SK-N-SH (cell line): ENCODE measurements around the gene LAPTM4A. TPM values are rescaled to one million over a fixed set of nuclear protein-coding genes. Genes with fewer than 3 reads are reported as not detected.

Source experiments
- CTCF ChIA-PET: fragments of 300-600, 350-600 bp; formaldehyde crosslinking; extraction: SDS; loops from one replicate; lab custom pipeline; 2021; lab: Yijun Ruan, JAX
- POLR2A ChIA-PET: fragments of 350-600 bp; sonication (Branson Sonifier 250); formaldehyde crosslinking; extraction: SDS; loops from one replicate; lab custom pipeline; 2020; ENCODE audit warnings: antibody characterized with exemption, inconsistent platforms; lab: Yijun Ruan, JAX
- DNase-seq: peaks from one replicate; pipeline ENCODE4 v3.0.0; 2012
- H2AFZ ChIP-seq: fragments of 200-600 bp; sonication (generic); 2 replicates; pipeline ENCODE4 v1.8.1; 2016; ENCODE audit warnings: antibody characterized with exemption, mild to moderate bottlenecking, low read depth
- H3F3A ChIP-seq: fragments of 200-600 bp; sonication (generic); replicated peaks from 2 replicates; pipeline ENCODE3; 2016; ENCODE audit warnings: antibody characterized with exemption, mild to moderate bottlenecking; ENCODE audit not compliant: insufficient read depth
- H3K27ac ChIP-seq, 2 experiments: fragments of 200-500 bp in 1 of 2; fragments of 200-600 bp in 1 of 2; sonication (Bioruptor generic) in 1 of 2; sonication (generic), shearing (Covaris generic) in 1 of 2; 2 replicates each; pipeline versions ENCODE4 v1.5.1 to v1.6.1; 2014 to 2016; ENCODE audit warnings: low read depth in 2 of 2, inconsistent platforms in 1 of 2, low read length in 1 of 2, mild to moderate bottlenecking in 1 of 2, mixed read lengths in 1 of 2
- H3K27me3 ChIP-seq: fragments of 200-600 bp; sonication (generic), shearing (Covaris generic); 2 replicates; pipeline ENCODE4 v1.6.1; 2016; ENCODE audit warnings: mixed run types; ENCODE audit not compliant: insufficient read depth
- H3K36me3 ChIP-seq, 2 experiments: fragments of 200-500 bp in 1 of 2; fragments of 200-600 bp in 1 of 2; sonication (Bioruptor generic) in 1 of 2; sonication (generic) in 1 of 2; replicated peaks in 1 of 2; 2 replicates each; pipeline versions ENCODE3 to v1.5.1; 2014 to 2016; ENCODE audit warnings: low read length in 1 of 2, mild to moderate bottlenecking in 1 of 2; ENCODE audit not compliant: insufficient read depth in 2 of 2, control insufficient read depth in 1 of 2
- H3K4me1 ChIP-seq, 2 experiments: fragments of 200-500 bp in 1 of 2; fragments of 200-600 bp in 1 of 2; sonication (Bioruptor generic) in 1 of 2; sonication (generic), shearing (Covaris generic) in 1 of 2; 2 replicates each; pipeline versions ENCODE4 v1.5.1 to v1.6.1; 2014 to 2016; ENCODE audit warnings: low read depth in 1 of 2, low read length in 1 of 2, mixed run types in 1 of 2; ENCODE audit not compliant: insufficient read depth in 2 of 2, control insufficient read depth in 1 of 2
- H3K4me2 ChIP-seq: fragments of 200-600 bp; sonication (generic), shearing (Covaris generic); 2 replicates; pipeline ENCODE4 v1.6.1; 2017; ENCODE audit warnings: mixed run types
- H3K4me3 ChIP-seq, 2 experiments: fragments of 200-500 bp in 1 of 2; fragments of 200-600 bp in 1 of 2; sonication (Bioruptor generic) in 1 of 2; sonication (generic), shearing (Covaris generic) in 1 of 2; 2 replicates each; pipeline versions ENCODE4 v1.5.1 to v1.8.1; 2014 to 2016; ENCODE audit warnings: low read depth in 2 of 2, inconsistent platforms in 1 of 2, low read length in 1 of 2, mild to moderate bottlenecking in 1 of 2, mixed read lengths in 1 of 2, moderate library complexity in 1 of 2
- H3K79me2 ChIP-seq: fragments of 200-600 bp; sonication (generic); 2 replicates; pipeline ENCODE4 v1.8.1; 2017; ENCODE audit warnings: mild to moderate bottlenecking; ENCODE audit not compliant: insufficient read depth
- H3K9ac ChIP-seq: fragments of 200-600 bp; sonication (generic); 2 replicates; pipeline ENCODE4 v1.6.1; 2017; ENCODE audit warnings: mixed run types
- H3K9me2 ChIP-seq: fragments of 200-600 bp; sonication (generic); 2 replicates; pipeline ENCODE4 v1.6.1; 2017; ENCODE audit warnings: mixed run types
- H3K9me3 ChIP-seq: fragments of 200-600 bp; sonication (generic); 2 replicates; pipeline ENCODE4 v1.6.1; 2017; ENCODE audit warnings: mixed run types, mild to moderate bottlenecking, moderate library complexity
- H4K20me1 ChIP-seq: fragments of 200-600 bp; sonication (generic); 2 replicates; pipeline ENCODE4 v1.6.1; 2017; ENCODE audit warnings: mild to moderate bottlenecking, mixed run types; ENCODE audit not compliant: insufficient read depth
- ELF1 ChIP-seq: IDR thresholded peaks from 2 replicates; pipeline ENCODE4 v1.4.0; 2012
- EP300 ChIP-seq, 2 experiments: IDR thresholded peaks; 2 replicates each; pipeline versions ENCODE4 v1.4.0 to v1.6.1; 2012; ENCODE audit warnings: borderline replicate concordance in 1 of 2, low read depth in 1 of 2, low read length in 1 of 2
- EZH2phosphoT487 ChIP-seq: fragments of 200-600 bp; sonication (generic); IDR thresholded peaks from 2 replicates; pipeline ENCODE4 v1.6.1; 2017; ENCODE audit warnings: low read depth, mixed run types, mild to moderate bottlenecking, antibody characterized with exemption, moderate library complexity, borderline replicate concordance
- FOXM1 ChIP-seq: IDR thresholded peaks from 2 replicates; pipeline ENCODE4 v1.4.0; 2012; ENCODE audit warnings: low read depth, mild to moderate bottlenecking
- GABPA ChIP-seq: IDR thresholded peaks from 2 replicates; pipeline ENCODE4 v1.4.0; 2012; ENCODE audit warnings: low read depth, mild to moderate bottlenecking
- IRF3 ChIP-seq: fragments of 150-350 bp; IDR thresholded peaks from 2 replicates; pipeline ENCODE4 v1.6.1; 2016; ENCODE audit warnings: mild to moderate bottlenecking, low read depth, low read length
- MAX ChIP-seq: IDR thresholded peaks from 2 replicates; pipeline ENCODE4 v1.4.0; 2012; ENCODE audit warnings: low read depth
- NRF1 ChIP-seq: IDR thresholded peaks from 2 replicates; pipeline ENCODE4 v1.6.1; 2012; ENCODE audit warnings: low read depth, mild to moderate bottlenecking, low read length
- RAD21 ChIP-seq: IDR thresholded peaks from 2 replicates; pipeline ENCODE4 v1.6.1; 2012; ENCODE audit warnings: mild to moderate bottlenecking, low read length
- REST ChIP-seq: IDR thresholded peaks from 2 replicates; pipeline ENCODE4 v1.6.1; 2012; ENCODE audit warnings: mild to moderate bottlenecking, low read depth, low read length, moderate library complexity
- RFX5 ChIP-seq: IDR thresholded peaks from 2 replicates; pipeline ENCODE4 v1.6.1; 2012; ENCODE audit warnings: mild to moderate bottlenecking, improper control_type of control experiment, low read length
- RXRA ChIP-seq: IDR thresholded peaks from 2 replicates; pipeline ENCODE4 v1.4.0; 2012; ENCODE audit warnings: low read depth, mild to moderate bottlenecking, borderline replicate concordance
- SIN3A ChIP-seq: IDR thresholded peaks from 2 replicates; pipeline ENCODE4 v1.6.1; 2012; ENCODE audit warnings: low read depth, mild to moderate bottlenecking, low read length, moderate library complexity, borderline replicate concordance
- SMC3 ChIP-seq: IDR thresholded peaks from 2 replicates; pipeline ENCODE4 v1.6.1; 2012; ENCODE audit warnings: low read depth, low read length, improper control_type of control experiment
- TAF1 ChIP-seq: IDR thresholded peaks from 2 replicates; pipeline ENCODE4 v1.6.1; 2012; ENCODE audit warnings: low read depth, mild to moderate bottlenecking, low read length, moderate library complexity, borderline replicate concordance
- TEAD4 ChIP-seq: IDR thresholded peaks from 2 replicates; pipeline ENCODE4 v1.4.0; 2012; ENCODE audit warnings: mild to moderate bottlenecking, borderline replicate concordance; ENCODE audit not compliant: insufficient read depth
- USF1 ChIP-seq: IDR thresholded peaks from 2 replicates; pipeline ENCODE4 v1.4.0; 2012; ENCODE audit warnings: low read depth, borderline replicate concordance
- WGBS: methylation state at CpG from one replicate; pipeline ENCODE4 v1.1.6; 2017; ENCODE audit warnings: low lambda C conversion rate; 5-methylcytosine and 5-hydroxymethylcytosine counted together
- polyA plus RNA-seq, 3 experiments: library from polyadenylated mRNA; depleted of rRNA; stranded (reverse); fragments of >200 nt; gene quantifications; 2 replicates each; pipeline ENCODE4 v1.2.3, GENCODE V29; 2012

Gene LAPTM4A
- polyA plus RNA-seq, 1 of the 3 experiments (the other 2 are of a cell fraction): 306 TPM

- TF ChIP-seq TAF1: no peak
- no peak for TF ChIP-seq FOXM1
- no peak for TF ChIP-seq GABPA
- no peak for TF ChIP-seq NRF1
- TF ChIP-seq EP300 (IDR thresholded peaks at IDR 0.05; ENCODE audit: borderline replicate concordance in 1 of 2, low read depth in 1 of 2, low read length in 1 of 2): no peak
- TF ChIP-seq EZH2phosphoT487: no peak
- TF ChIP-seq RAD21: no peak
- no peak for TF ChIP-seq SMC3
- no peak for TF ChIP-seq RFX5
- no peak for TF ChIP-seq IRF3
- no peak for TF ChIP-seq USF1
- H3K36me3 ChIP-seq: no peaks in the 10 kb centered on the region
- H3K27me3 ChIP-seq: no peaks in the 10 kb centered on the region
- no peak overlapping the region for H3K4me3 ChIP-seq
- no peaks in the 10 kb centered on the region; a peak in 1 of 4 replicates for H3K4me1 ChIP-seq
- no peak overlapping the region for H3K4me2 ChIP-seq
- H3K9ac ChIP-seq: no peak overlapping the region
- no peak for DNase-seq
- CTCF ChIA-PET: interaction anchor here (0.6 to 2.1 kb wide), 3 partner anchors 19 to 69 kb away, joined by 3 to 9 read pairs (median 3); no protein-coding TSS in a partner anchor
- H2AFZ ChIP-seq: no peak overlapping the region
- no peaks in the 10 kb centered on the region for H3F3A ChIP-seq
- H4K20me1 ChIP-seq: no peaks in the 10 kb centered on the region
- H3K9me3 ChIP-seq: no peaks in the 10 kb centered on the region
- POLR2A ChIA-PET: no interaction called here
- H3K9me2 ChIP-seq: no peaks in the 10 kb centered on the region
- H3K79me2 ChIP-seq: no peaks in the 10 kb centered on the region
- H3K27ac ChIP-seq: no peak overlapping the region
- WGBS: 70% methylated on average over 8 of the region's 8 CpGs
These were observed 29.5 kb upstream of the LAPTM4A start for GRCh38 chr2:20080839-20081415.

- Histone ChIP-seq H4K20me1 (no peaks in the 10 kb centered on the region), H3K9me3 (no peaks in the 10 kb centered on the region), H3K36me3 (no peaks in the 10 kb centered on the region), H3F3A (no peaks in the 10 kb centered on the region), H3K79me2 (no peaks in the 10 kb centered on the region), H3K4me1 (no peaks in the 10 kb centered on the region; a peak in 1 of 4 replicates), H2AFZ (no peak overlapping the region), H3K9me2 (no peaks in the 10 kb centered on the region), H3K4me2 (no peak overlapping the region), H3K9ac (no peak overlapping the region), H3K27ac (no peak overlapping the region), H3K4me3 (no peak overlapping the region), H3K27me3 (no peaks in the 10 kb centered on the region)
- no peak for DNase-seq
- CTCF ChIA-PET: interaction anchor here (0.6 to 3.4 kb wide), 5 partner anchors 9 to 69 kb away, joined by 3 to 13 read pairs (median 7); no protein-coding TSS in a partner anchor
- POLR2A ChIA-PET: no interaction called here
- WGBS: 95% methylated on average over 10 of the region's 10 CpGs
- no peak for TF ChIP-seq TEAD4
- no peak for TF ChIP-seq RXRA
- TF ChIP-seq USF1: no peak
- TF ChIP-seq SMC3: no peak
- TF ChIP-seq REST: no peak
- no peak for TF ChIP-seq RAD21
- no peak for TF ChIP-seq RFX5
- no peak for TF ChIP-seq MAX
- no peak for TF ChIP-seq EP300 (IDR thresholded peaks at IDR 0.05; ENCODE audit: borderline replicate concordance in 1 of 2, low read depth in 1 of 2, low read length in 1 of 2)
- TF ChIP-seq SIN3A: no peak
- TF ChIP-seq ELF1: no peak
These were observed 29.0 kb upstream of the LAPTM4A start for GRCh38 chr2:20080428-20080827.
